Activated CD4-positive, alpha-beta T cell treated with anti-CD3 and anti-CD28 coated beads for 36 hours (primary cell): ENCODE results near the gene GRK2. TPM values are rescaled to one million over a fixed set of nuclear protein-coding genes. Genes with fewer than 3 reads are reported as not detected.
"Not testable (repeated sequence)": the region's sequence is repeated elsewhere in the genome, so short reads cannot be mapped to it uniquely, and the experiment has no call there.

Experiments used
- ATAC-seq: fragments of 200-7000 bp; cut with Tn5 transposase; one replicate; pipeline ENCODE4 v1.10.0; 2021; ENCODE audit warnings: mild to moderate bottlenecking, moderate library complexity
- CTCF ChIA-PET: fragments of 350-600 bp; sonication (Branson Sonifier 250); formaldehyde crosslinking; loops from one replicate; lab custom pipeline; 2021; ENCODE audit warnings: antibody characterized with exemption; lab: Charles Lee
- POLR2A ChIA-PET: fragments of 350-600 bp; sonication (Branson Sonifier 250); formaldehyde crosslinking; loops from one replicate; lab custom pipeline; 2021; ENCODE audit warnings: antibody characterized with exemption, inconsistent platforms; lab: Charles Lee
- DNase-seq: peaks from one replicate; pipeline ENCODE4 v3.0.0-alpha.2; 2020
- H3K27ac Mint-ChIP-seq: one replicate; pipeline ENCODE4 v1.8.0; 2021; ENCODE audit warnings: mixed read lengths
- H3K27me3 Mint-ChIP-seq: one replicate; pipeline ENCODE4 v1.8.0; 2021; ENCODE audit warnings: mixed read lengths
- H3K36me3 Mint-ChIP-seq: one replicate; pipeline ENCODE4 v1.8.0; 2021; ENCODE audit warnings: low read depth, mixed read lengths
- H3K4me1 Mint-ChIP-seq: one replicate; pipeline ENCODE4 v1.8.0; 2021; ENCODE audit warnings: mixed read lengths
- H3K4me3 Mint-ChIP-seq: one replicate; pipeline ENCODE4 v1.8.0; 2021; ENCODE audit warnings: mild to moderate bottlenecking, moderate library complexity, mixed read lengths
- H3K9me3 Mint-ChIP-seq: one replicate; pipeline ENCODE4 v1.8.0; 2021; ENCODE audit warnings: low read depth, mixed read lengths
- intact Hi-C, 2 experiments: fragments of 100-400 bp; cut with DNase I in 1 of 2; cut with micrococcal nuclease in 1 of 2; formaldehyde crosslinking; loops; one replicate each; pipeline versions ENCODE4 v1.14.2 to v1.15.1; 2022 to 2024; cut with DNase I, micrococcal nuclease
- total RNA-seq, 2 experiments: library from RNA; stranded (reverse); gene quantifications; one replicate each; pipeline ENCODE4 v1.2.3, GENCODE V29; 2021

GRK2 gene
- total RNA-seq, 2 experiments from 2014 or later, result 202 to 241 TPM

DNA sequence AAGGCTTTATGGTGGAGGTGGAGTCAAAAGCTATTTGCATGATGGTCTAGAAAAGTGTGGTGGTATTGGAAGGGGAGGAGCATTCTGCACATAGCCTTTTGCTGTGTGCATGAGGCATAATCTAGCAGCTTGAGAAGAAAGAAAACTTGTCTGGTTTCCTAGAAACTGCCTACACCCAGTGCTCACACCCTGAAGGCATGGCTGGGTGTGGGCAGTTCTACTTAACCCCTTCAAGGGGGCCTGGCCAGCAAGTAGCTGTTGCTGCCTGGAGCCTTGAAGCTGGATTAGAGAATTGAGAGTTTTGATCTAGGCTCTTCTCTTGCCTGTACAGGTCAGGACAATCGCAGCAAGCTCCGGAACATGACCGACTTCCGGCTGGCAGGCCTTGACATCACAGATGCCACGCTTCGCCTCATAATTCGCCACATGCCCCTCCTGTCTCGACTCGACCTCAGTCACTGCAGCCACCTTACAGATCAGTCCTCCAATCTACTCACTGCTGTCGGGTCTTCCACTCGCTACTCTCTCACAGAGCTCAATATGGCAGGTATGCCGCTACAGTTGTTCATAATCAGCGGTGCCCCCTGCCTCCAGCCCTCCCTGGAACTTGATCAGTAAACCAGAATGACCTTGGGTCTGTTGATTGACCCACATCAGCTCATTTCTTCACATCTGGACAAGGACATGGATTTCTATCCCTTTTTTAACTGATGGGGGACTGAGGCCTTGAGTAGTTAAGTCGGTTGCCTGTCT, 12.2 kb upstream of the GRK2 start:
- Mint-ChIP-seq H3K27ac (peak overlapping the region; percentile 45), H3K9me3 (no peaks in the 10 kb centered on the region), H3K4me3 (no peak overlapping the region), H3K4me1 (peaks cover 16% of the 10 kb centered on the region), H3K27me3 (no peaks in the 10 kb centered on the region), H3K36me3 (peaks cover 68% of the 10 kb centered on the region)
- POLR2A ChIA-PET, result interaction anchor here (1.3 to 1.7 kb wide), 2 partner anchors 13 to 14 kb away, joined by 4 to 6 read pairs; no protein-coding TSS in a partner anchor
- intact Hi-C loops, result no loop called here
- DNase-seq (no peak), ATAC-seq (no peak)
- CTCF ChIA-PET, result interaction anchor here (0.5 to 5.3 kb wide), 11 partner anchors 9 to 182 kb away, joined by 3 to 38 read pairs (median 5); no protein-coding TSS in a partner anchor

DNA sequence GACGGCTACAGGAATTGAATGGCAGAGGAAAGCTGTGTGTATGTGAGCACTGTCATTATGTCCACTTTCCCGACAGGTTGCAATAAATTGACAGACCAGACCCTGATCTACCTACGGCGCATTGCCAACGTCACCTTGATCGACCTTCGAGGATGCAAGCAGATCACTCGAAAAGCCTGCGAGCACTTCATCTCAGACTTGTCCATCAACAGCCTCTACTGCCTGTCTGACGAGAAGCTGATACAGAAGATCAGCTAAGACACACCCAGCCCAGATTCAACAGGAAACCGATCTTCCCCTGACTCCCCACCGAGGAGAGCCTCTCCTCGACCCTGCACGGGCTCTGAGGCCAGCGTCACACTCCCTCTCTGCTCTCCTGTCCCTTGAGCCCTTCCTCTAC, 11.5 kb upstream of the GRK2 start:
- ChIA-PET POLR2A (interaction anchor here (1.3 kb wide), 1 partner anchor 15 kb away, joined by 4 read pairs; no protein-coding TSS in a partner anchor), CTCF (interaction anchor here (0.8 to 5.3 kb wide), 3 partner anchors 8 to 173 kb away, joined by 4 to 38 read pairs (median 5); no protein-coding TSS in a partner anchor)
- Mint-ChIP-seq H3K36me3 (peaks cover 60% of the 10 kb centered on the region), H3K27me3 (no peaks in the 10 kb centered on the region), H3K4me3 (no peak overlapping the region), H3K9me3 (no peaks in the 10 kb centered on the region), H3K4me1 (peaks cover 16% of the 10 kb centered on the region), H3K27ac (no peak overlapping the region)
- intact Hi-C loops, result no loop called here
- ATAC-seq, result no peak
- DNase-seq, result no peak

DNA sequence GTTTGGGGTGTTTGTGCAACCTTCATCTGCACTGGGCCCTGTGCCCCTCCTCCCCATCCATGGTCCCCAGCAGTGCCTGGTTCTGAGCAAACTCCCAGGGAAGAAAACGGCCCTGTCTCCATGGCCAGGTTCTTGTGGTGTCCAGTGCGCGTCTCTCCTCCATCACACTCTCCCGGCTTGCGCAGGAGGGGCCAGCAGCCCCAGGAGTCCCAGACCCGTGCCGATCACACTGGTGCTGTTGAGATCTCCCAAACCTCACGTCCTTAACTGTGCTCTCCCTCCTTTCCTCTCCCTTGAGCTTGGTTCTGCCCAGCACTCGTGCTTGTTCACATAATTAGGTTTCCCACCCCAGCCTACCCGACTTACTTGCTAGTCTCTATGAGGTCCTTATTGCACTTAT, 10.9 kb upstream of the GRK2 start:
- H3K4me1 Mint-ChIP-seq, result peaks cover 16% of the 10 kb centered on the region

DNA sequence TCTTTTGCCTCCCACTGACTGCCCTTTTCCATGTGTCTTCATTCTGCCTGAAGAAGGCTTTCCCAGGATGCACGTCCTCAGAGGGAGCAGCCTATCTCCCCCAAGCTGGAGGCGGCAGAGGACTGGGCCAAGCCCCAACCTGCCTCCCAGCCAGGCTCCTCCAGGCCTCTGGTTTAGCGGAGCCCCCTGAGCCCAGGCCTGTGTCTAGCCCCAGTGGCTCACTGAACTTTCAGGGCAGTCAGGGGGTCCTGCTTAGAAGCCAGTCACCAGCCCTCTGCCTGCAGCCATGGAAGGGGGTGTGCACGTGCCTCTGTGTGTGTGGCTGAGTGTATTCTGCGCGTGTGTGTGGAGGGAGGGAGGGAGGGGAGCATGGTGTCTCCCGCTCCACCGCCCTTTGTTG, 10.4 kb upstream of the GRK2 start:
- Mint-ChIP-seq H3K4me1 (peaks cover 16% of the 10 kb centered on the region), H3K36me3 (peaks cover 50% of the 10 kb centered on the region), H3K4me3 (no peak overlapping the region), H3K27ac (peak overlapping the region; percentile 37), H3K9me3 (no peaks in the 10 kb centered on the region), H3K27me3 (no peaks in the 10 kb centered on the region)
- ChIA-PET CTCF (interaction anchor here (0.8 kb wide), 2 partner anchors 29 to 131 kb away, joined by 3 to 4 read pairs; no protein-coding TSS in a partner anchor), POLR2A (interaction anchor here (1.3 kb wide), 1 partner anchor 15 kb away, joined by 3 read pairs; no protein-coding TSS in a partner anchor)
- intact Hi-C loops, result no loop called here
- no peak for ATAC-seq
- no peak for DNase-seq

More for the DNA sequence above, 10.9 kb upstream of the GRK2 start:
- Mint-ChIP-seq H3K36me3 (peaks cover 55% of the 10 kb centered on the region), H3K27me3 (no peaks in the 10 kb centered on the region), H3K9me3 (no peaks in the 10 kb centered on the region), H3K4me3 (no peak overlapping the region), H3K27ac (no peak overlapping the region)
- ATAC-seq, result no peak
- intact Hi-C loops, result no loop called here
- no peak for DNase-seq
- POLR2A ChIA-PET, result interaction anchor here (1.3 kb wide), 1 partner anchor 15 kb away, joined by 3 read pairs; no protein-coding TSS in a partner anchor
- CTCF ChIA-PET, result interaction anchor here (0.8 kb wide), 2 partner anchors 30 to 131 kb away, joined by 3 to 4 read pairs; no protein-coding TSS in a partner anchor

DNA sequence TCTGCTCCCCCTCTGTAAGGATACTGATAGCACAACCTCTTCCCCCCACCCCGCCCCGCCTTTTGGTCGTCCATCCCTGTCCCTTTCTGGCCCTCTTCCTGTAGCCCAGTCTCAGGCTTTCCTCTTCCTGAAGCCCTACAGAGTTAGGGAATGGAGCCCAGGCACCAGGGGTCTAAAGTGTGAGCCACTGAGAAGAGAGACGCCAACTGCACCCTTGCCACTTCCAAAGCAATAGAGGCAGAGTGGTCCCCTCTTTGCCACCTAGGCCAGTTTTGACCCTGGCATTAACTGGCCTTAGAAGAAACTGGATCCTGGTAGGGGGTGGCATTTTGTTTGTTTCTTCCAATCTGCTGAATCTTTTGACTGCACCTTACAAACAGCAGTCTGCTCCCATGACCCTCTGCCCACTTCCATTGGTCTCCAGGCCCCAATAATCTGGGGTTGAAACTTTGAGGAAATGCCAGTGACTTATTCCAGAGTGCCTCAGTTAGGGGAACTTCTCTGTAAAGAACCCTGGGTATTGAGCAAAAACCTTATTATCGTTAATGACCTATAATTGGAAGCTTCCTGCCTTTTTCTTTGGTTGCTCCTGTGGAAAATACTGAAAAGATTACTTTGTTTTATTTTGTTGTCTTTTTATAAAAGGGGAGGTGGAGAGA, 9.7 kb upstream of the GRK2 start:
- ChIA-PET POLR2A (interaction anchor here (0.6 to 1.3 kb wide), 2 partner anchors 16 to 126 kb away, joined by 3 to 5 read pairs; no protein-coding TSS in a partner anchor), CTCF (interaction anchor here (0.6 to 0.9 kb wide), 2 partner anchors 14 to 16 kb away, joined by 3 to 4 read pairs; no protein-coding TSS in a partner anchor)
- DNase-seq (no peak), ATAC-seq (no peak)
- H3K27me3 Mint-ChIP-seq, result no peaks in the 10 kb centered on the region
- no peak overlapping the region for H3K27ac Mint-ChIP-seq
- no peaks in the 10 kb centered on the region for H3K9me3 Mint-ChIP-seq
- peaks cover 21% of the 10 kb centered on the region for H3K4me1 Mint-ChIP-seq
- peaks cover 43% of the 10 kb centered on the region for H3K36me3 Mint-ChIP-seq
- H3K4me3 Mint-ChIP-seq, result no peak overlapping the region
- intact Hi-C loops, result no loop called here

DNA sequence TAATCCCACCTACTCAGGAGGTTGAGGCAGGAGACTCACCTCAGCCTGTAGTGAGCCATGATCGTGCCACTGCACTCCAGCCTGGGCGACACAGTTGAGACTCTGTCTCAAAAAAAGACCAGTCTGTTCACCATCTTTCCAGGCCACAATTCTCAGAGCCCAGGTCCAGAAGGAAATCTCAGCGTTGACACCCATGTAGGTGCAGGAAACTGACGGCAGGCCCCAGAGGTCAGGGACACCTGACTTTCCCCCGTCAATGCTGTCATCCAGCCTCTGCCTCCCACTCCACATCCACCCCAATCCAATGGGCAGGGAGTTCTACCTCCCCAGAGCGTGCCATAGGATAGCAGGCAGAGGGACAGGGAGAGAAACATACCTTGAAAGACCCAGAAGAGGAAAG, 5.9 kb upstream of the GRK2 start:
- CTCF ChIA-PET, result no interaction called here
- no peaks in the 10 kb centered on the region for H3K27me3 Mint-ChIP-seq
- POLR2A ChIA-PET, result no interaction called here
- H3K27ac Mint-ChIP-seq, result no peak overlapping the region
- H3K36me3 Mint-ChIP-seq, result peaks cover 13% of the 10 kb centered on the region
- peaks cover 44% of the 10 kb centered on the region for H3K4me1 Mint-ChIP-seq
- DNase-seq (no peak), ATAC-seq (no peak)
- H3K4me3 Mint-ChIP-seq, result no peak overlapping the region
- H3K9me3 Mint-ChIP-seq, result no peaks in the 10 kb centered on the region
- intact Hi-C loops, result no loop called here

DNA sequence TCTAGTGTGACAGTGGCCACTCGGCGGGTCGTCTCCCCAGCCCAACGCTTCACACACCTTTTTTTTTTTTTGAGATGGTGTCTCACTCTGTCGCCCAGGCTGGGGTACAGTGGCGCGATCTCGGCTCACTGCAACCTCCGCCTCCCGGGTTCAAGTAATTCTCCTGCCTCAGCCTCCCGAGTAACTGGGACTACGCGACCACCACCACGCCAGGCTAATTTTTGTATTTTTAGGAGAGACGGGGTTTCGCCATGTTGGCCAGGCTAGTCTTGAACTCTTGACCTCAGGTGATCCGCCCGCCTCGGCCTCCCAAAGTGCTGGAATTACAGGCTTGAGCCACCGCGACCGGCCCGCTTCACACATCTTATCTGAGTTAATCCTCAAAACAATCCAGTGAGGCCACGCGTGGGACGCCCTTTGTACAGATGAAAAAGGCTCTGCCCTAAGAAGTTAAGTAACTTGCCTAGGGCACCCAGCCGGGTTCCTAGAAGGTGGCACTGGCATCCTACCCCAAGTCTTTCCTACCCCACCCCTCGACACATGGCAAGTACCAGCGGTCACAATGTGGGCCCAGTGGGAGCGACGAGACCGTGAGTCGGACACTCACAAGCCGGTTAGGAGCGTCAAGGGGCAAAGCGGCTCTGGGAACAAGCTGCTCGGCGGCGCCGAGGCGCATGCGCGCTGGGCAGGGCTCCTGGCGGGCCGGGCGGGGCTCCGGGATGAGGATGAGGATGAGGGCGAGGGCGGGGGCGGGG, 5.2 kb upstream of the GRK2 start:
- peaks cover 50% of the 10 kb centered on the region for H3K4me1 Mint-ChIP-seq
- not testable (repeated sequence) for H3K27me3 Mint-ChIP-seq

DNA sequence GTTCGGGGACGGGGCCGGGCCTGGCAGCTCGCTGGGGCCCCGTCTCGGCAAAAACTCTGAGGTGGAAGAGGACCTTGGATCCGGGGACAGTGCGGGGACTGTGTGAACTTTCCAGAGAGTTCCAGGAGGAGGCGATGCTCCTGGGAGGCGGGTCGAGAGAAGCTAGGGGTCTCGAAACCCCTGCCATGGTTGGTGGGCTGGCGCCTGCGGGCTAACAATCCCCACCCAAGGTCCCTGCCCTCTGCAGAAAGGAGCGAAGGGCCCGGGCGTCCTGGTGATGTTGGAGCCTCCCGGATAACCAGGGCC, 4.7 kb upstream of the GRK2 start:
- no peaks in the 10 kb centered on the region for H3K9me3 Mint-ChIP-seq
- POLR2A ChIA-PET, result interaction anchor here (1.5 to 1.9 kb wide), 2 partner anchors 20 to 56 kb away, joined by 5 to 7 read pairs; no protein-coding TSS in a partner anchor
- H3K4me3 Mint-ChIP-seq, result peak overlapping the region; percentile 26
- H3K27me3 Mint-ChIP-seq, result no peaks in the 10 kb centered on the region
- ATAC-seq, result no peak
- intact Hi-C loops, result no loop called here
- DNase-seq, result no peak
- peaks cover 7% of the 10 kb centered on the region for H3K36me3 Mint-ChIP-seq
- CTCF ChIA-PET, result interaction anchor here (0.6 to 4.3 kb wide), 18 partner anchors 10 to 121 kb away, joined by 3 to 44 read pairs (median 6); partner anchors contain the start of genes ANKRD13D and SSH3
- H3K4me1 Mint-ChIP-seq, result peaks cover 51% of the 10 kb centered on the region
- no peak overlapping the region for H3K27ac Mint-ChIP-seq

More for the DNA sequence above, 5.2 kb upstream of the GRK2 start:
- POLR2A ChIA-PET, result interaction anchor here (1.9 kb wide), 1 partner anchor 56 kb away, joined by 5 read pairs; no protein-coding TSS in a partner anchor
- peak; percentile 75 for DNase-seq
- intact Hi-C loops, H3K36me3 Mint-ChIP-seq, H3K9me3 Mint-ChIP-seq, ATAC-seq, H3K27ac Mint-ChIP-seq: not testable (repeated sequence)
- H3K4me3 Mint-ChIP-seq, result peak overlapping the region; percentile 58
- CTCF ChIA-PET, result interaction anchor here (0.9 to 4.3 kb wide), 10 partner anchors 9 to 121 kb away, joined by 3 to 44 read pairs (median 10); partner anchors contain the start of gene SSH3

DNA sequence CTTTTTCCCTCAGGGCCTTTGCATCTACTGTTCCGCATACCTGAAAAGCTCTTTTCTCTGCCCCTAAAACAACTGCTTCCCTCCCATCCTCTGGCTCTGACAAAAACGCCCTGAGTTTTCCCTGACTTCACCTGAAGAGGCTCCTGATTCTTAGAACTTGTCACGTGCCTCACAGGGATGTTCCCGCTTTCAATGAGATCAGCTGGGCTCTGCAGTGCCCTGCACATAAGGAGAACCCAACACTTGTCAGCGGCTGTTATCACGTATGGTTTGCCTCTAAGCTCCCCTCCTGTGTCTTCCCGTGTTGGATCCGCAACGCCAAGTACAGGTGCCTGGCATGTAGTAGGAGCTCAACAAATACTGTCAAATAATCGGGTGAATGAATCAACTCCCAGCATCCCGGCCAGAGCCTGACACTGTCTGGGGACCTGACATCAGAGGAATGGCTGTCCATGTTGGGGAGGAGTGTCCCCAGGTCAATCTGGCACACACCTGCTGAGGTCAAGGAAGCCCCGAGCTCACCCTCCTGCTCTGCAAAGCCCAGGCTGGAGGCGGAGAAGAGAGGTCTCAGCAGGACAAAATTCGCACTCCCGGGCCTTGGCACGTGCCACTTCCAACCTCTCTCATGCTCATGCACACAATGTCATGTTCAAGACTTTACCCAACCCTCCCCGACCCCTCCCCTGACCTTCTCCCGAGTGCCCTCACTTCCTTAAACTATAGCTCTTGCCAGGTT, 4.2 kb upstream of the GRK2 start:
- intact Hi-C loops, result loop anchor here in 1 of 2 experiments (1.0 kb wide), 2 partner anchors 55 to 120 kb away; no protein-coding TSS in a partner anchor
- H3K27me3 Mint-ChIP-seq, result no peaks in the 10 kb centered on the region
- no peak for ATAC-seq
- peak; percentile 7 for DNase-seq
- H3K4me3 Mint-ChIP-seq, result peak overlapping the region; percentile 26
- ChIA-PET POLR2A (interaction anchor here (0.6 to 1.9 kb wide), 3 partner anchors 21 to 55 kb away, joined by 3 to 7 read pairs (median 5); no protein-coding TSS in a partner anchor), CTCF (interaction anchor here (0.6 to 4.3 kb wide), 24 partner anchors 10 to 209 kb away, joined by 3 to 44 read pairs (median 5); partner anchors contain the start of genes ANKRD13D and SSH3)
- peak overlapping the region; percentile 66 for H3K27ac Mint-ChIP-seq
- H3K9me3 Mint-ChIP-seq, result no peaks in the 10 kb centered on the region
- H3K4me1 Mint-ChIP-seq, result peaks cover 51% of the 10 kb centered on the region
- H3K36me3 Mint-ChIP-seq, result peaks cover 4% of the 10 kb centered on the region
